Upper lobe of right lung (tissue), 1 donor: Measurements from ENCODE around the gene NFILZ. TPM values are rescaled to one million over a fixed set of nuclear protein-coding genes. Genes with fewer than 3 reads are reported as not detected.

Experiments used
- ATAC-seq: fragments of 200-7000 bp; cut with Tn5 transposase; one replicate; pipeline ENCODE4 v1.9.1; 2020; ENCODE audit warnings: mild to moderate bottlenecking, moderate library complexity
- DNase-seq: peaks from one replicate; pipeline ENCODE4 v3.0.0-alpha.2; 2020
- H3K27ac ChIP-seq: fragments of 200-600 bp; one replicate; pipeline ENCODE4 v1.8.0; 2022
- H3K27me3 ChIP-seq: fragments of 200-600 bp; one replicate; pipeline ENCODE4 v1.8.0; 2022; ENCODE audit warnings: mild to moderate bottlenecking
- H3K36me3 ChIP-seq: fragments of 200-600 bp; one replicate; pipeline ENCODE4 v1.8.0; 2022
- H3K4me1 ChIP-seq: fragments of 200-600 bp; one replicate; pipeline ENCODE4 v1.8.0; 2022
- H3K4me3 ChIP-seq: fragments of 200-600 bp; one replicate; pipeline ENCODE4 v1.8.0; 2022; ENCODE audit warnings: mild to moderate bottlenecking
- H3K9me3 ChIP-seq: fragments of 200-600 bp; one replicate; pipeline ENCODE4 v1.8.0; 2022
- CTCF ChIP-seq: fragments of 200-600 bp; IDR thresholded peaks from one replicate; pipeline ENCODE4 v1.8.0; 2022; ENCODE audit warnings: antibody characterized with exemption
- intact Hi-C: fragments of 100-400 bp; cut with DNase I; formaldehyde crosslinking; loops from one replicate; pipeline ENCODE4 v1.11.0; 2022
- total RNA-seq: library from RNA; stranded (reverse); fragmentation: NEBNext Ultra II Directional; extraction: Animal tissue kit (Norgen Biotek cat#: 25700); gene quantifications from one replicate; pipeline ENCODE4 v1.2.1, GENCODE V29; 2021
- donor health status: DM: no; HTN: yes; CAD: no; lungs with severe emphysema.

NFILZ gene
- total RNA-seq, 1 donor from 2014 or later = not detected

DNA sequence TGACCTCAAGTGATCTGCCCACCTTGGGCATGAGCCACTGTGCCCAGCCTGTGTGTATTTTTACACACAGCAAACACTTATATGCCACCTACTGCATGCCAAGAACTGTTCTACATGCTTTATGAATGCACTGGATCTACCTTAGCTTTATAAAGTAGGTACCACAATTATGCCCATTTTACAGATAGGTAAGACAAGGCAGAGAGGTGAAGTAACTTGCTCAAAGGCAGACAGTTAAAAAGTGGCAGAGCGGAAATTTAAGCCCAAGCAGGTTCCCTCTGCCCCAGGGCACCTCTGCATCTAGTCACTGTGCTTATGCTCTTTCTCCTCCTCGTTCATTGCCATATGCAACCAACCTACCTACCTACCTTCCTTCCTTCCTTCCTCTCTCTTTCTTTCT, 30.4 kb upstream of the NFILZ start:
- no peak for ATAC-seq

GRCh38 chr19:8600816-8601215, 29.6 kb upstream of the NFILZ start:
- no peaks in the 10 kb centered on the region for H3K4me1 ChIP-seq
- DNase-seq (no peak), ATAC-seq (no peak)
- H3K9me3 ChIP-seq = peaks cover 4% of the 10 kb centered on the region
- TF ChIP-seq CTCF = no peak
- no peak overlapping the region for H3K27ac ChIP-seq
- H3K36me3 ChIP-seq = peaks cover 29% of the 10 kb centered on the region
- no peaks in the 10 kb centered on the region for H3K27me3 ChIP-seq
- H3K4me3 ChIP-seq = no peak overlapping the region
- intact Hi-C loops = no loop called here

More for the DNA sequence above, 30.4 kb upstream of the NFILZ start:
- Histone ChIP-seq H3K36me3 (peaks cover 29% of the 10 kb centered on the region), H3K27ac (no peak overlapping the region), H3K27me3 (no peaks in the 10 kb centered on the region), H3K4me1 (no peaks in the 10 kb centered on the region), H3K9me3 (peaks cover 4% of the 10 kb centered on the region), H3K4me3 (no peak overlapping the region)
- no peak for DNase-seq
- intact Hi-C loops = no loop called here
- TF ChIP-seq CTCF = no peak

DNA sequence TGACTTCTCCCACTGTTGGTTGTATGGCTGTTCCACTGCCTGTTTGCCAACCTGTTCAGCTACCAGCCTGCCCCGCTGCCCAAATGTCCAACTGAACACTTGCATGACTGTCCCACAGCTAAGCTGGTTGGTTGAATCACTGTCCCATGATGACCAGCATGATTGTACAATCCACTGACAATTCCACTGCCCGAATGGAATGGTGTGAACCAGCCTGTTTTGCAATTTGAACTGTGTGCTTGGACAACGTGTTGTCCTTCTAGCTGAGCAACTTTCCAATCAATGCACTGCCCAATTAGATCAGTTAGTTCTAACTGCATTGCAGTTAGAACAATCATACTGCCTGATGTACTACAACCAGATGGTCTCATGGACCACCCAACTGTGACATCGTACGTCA, 28.6 kb upstream of the NFILZ start:
- H3K4me3 ChIP-seq = no peak overlapping the region
- H3K9me3 ChIP-seq = peaks cover 4% of the 10 kb centered on the region
- ATAC-seq (no peak), DNase-seq (no peak)
- H3K4me1 ChIP-seq = no peaks in the 10 kb centered on the region
- TF ChIP-seq CTCF = no peak
- H3K27ac ChIP-seq = no peak overlapping the region
- intact Hi-C loops = no loop called here
- no peaks in the 10 kb centered on the region for H3K27me3 ChIP-seq
- H3K36me3 ChIP-seq = peaks cover 19% of the 10 kb centered on the region

- no peak for ATAC-seq
- H3K9me3 ChIP-seq = peaks cover 4% of the 10 kb centered on the region
- no peak overlapping the region for H3K27ac ChIP-seq
- TF ChIP-seq CTCF = no peak
- peaks cover 7% of the 10 kb centered on the region for H3K4me1 ChIP-seq
- no peak overlapping the region for H3K4me3 ChIP-seq
- no peak for DNase-seq
- H3K36me3 ChIP-seq = peaks cover 13% of the 10 kb centered on the region
- H3K27me3 ChIP-seq = no peaks in the 10 kb centered on the region
- intact Hi-C loops = no loop called here
These were observed 24.9 kb upstream of the NFILZ start for GRCh38 chr19:8605514-8605913.

DNA sequence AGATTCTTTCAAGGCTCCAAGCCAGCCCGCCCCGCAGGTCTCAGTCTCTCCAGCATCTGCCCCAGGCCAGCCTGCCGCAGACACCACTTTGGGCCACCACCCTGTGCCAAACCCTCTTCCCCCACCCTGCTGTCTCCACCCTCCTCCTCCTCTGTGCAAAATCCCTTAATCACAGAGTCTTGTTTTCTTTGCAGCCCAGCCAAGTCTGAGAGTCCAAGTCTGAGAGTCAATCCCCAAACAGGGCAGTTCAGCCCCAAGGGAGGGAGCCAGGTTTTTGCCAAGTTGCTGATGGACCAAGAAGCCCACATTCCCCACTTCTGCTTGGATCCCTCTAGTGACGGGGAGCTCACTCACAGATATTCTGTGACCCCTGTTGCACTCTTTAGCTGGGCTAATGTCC, 23.0 kb upstream of the NFILZ start:
- TF ChIP-seq CTCF = no peak
- ATAC-seq = no peak

GRCh38 chr19:8608941-8609278, 21.5 kb upstream of the NFILZ start:
- DNase-seq (no peak), ATAC-seq (no peak)
- intact Hi-C loops = no loop called here
- H3K4me3 ChIP-seq = peak overlapping the region; percentile 66
- TF ChIP-seq CTCF = no peak
- peaks cover 7% of the 10 kb centered on the region for H3K4me1 ChIP-seq
- H3K9me3 ChIP-seq = peaks cover 4% of the 10 kb centered on the region
- H3K27me3 ChIP-seq = no peaks in the 10 kb centered on the region
- H3K36me3 ChIP-seq = no peaks in the 10 kb centered on the region
- H3K27ac ChIP-seq = peak overlapping the region; percentile 84

More for the DNA sequence above, 23.0 kb upstream of the NFILZ start:
- Histone ChIP-seq H3K4me3 (no peak overlapping the region), H3K27ac (no peak overlapping the region), H3K27me3 (no peaks in the 10 kb centered on the region), H3K4me1 (peaks cover 7% of the 10 kb centered on the region), H3K36me3 (no peaks in the 10 kb centered on the region), H3K9me3 (peaks cover 4% of the 10 kb centered on the region)
- intact Hi-C loops = no loop called here
- no peak for DNase-seq
